Cardiac fibroblast (primary cell): ENCODE measurements around the gene TCF4.

Experiments
- DNase-seq, 2 donors: peaks; one replicate each; pipeline versions ENCODE4 v3.0.0 to v3.0.0-alpha.2; 2010; ENCODE audit warnings: low read depth in 2 of 2
- H3K4me3 ChIP-seq, 2 donors: replicated peaks in 1 of 2; 1 replicate in 1 of 2; 2 replicates in 1 of 2; pipeline ENCODE4 v1.5.1; 2011; ENCODE audit warnings: low read depth in 2 of 2, low read length in 2 of 2, mild to moderate bottlenecking in 2 of 2, moderate library complexity in 1 of 2
- CTCF ChIP-seq: IDR thresholded peaks from one replicate; pipeline ENCODE4 v1.5.1; 2011; ENCODE audit warnings: low read depth, mild to moderate bottlenecking, low read length, inconsistent platforms

The TCF4 gene

DNA sequence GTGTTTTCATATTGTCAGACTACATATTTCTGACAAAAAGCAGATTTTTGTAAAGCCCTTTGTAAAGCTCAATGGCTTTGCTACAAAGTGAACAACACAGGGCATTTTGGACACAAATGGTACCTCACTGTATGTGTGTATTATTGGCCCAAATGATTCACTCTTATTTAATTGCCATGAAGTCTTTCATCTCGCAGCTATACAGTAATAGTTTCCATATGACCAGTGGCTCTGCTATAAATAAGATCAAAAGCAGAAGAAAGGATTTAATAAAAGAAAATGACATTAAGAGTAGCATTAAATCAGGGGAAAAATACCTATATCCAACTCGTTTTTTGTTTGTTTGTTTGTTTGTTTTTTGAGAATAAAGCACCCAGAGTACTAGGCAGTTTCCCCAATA is 344.7 kb downstream of the TCF4 start:
- no peak overlapping the region for H3K4me3 ChIP-seq

DNA sequence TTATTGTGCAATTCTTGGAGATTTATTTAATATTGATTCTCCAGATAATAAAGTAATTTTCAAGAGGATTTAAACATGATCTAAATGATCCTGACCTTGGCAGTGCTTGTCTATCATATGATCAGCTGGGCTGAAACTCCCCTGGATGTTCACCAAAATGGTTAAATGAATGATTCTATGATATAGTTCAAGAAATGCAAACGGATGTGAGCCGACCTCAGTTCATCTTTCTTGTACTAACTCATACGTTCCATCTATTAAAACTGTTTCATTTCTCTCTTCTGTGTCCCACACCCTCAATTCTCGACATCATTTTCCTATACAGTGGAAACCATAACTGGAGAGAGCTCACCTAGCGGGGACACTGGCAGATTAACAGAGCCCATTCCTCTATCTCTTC is 347.0 kb downstream of the TCF4 start:
- no peak for DNase-seq
- TF ChIP-seq CTCF = no peak

More for the DNA sequence above, 344.7 kb downstream of the TCF4 start:
- no peak for TF ChIP-seq CTCF
- no peak for DNase-seq

DNA sequence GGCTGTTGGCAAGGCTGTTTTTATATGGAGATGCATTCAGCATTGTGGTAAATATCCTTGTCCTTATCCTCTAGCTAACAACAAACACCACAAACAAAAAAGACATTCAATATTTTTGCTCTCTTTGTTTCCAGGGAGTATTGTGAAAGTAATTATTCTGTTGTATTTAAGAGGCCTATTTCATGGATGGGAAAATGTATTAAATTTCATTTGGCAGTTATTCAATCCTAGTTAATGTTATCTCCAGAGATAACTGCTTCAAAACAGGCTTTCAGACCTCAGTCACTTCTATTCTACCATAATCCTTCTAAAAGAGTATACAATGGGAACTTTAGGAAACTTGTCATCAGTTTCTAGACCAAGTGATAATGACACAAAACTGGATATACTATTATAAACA is 348.3 kb downstream of the TCF4 start:
- H3K4me3 ChIP-seq = no peak overlapping the region
- TF ChIP-seq CTCF = no peak
- DNase-seq = peak in 1 of 2 donors; percentile 58

More for the DNA sequence above, 347.0 kb downstream of the TCF4 start:
- no peak overlapping the region for H3K4me3 ChIP-seq

DNA sequence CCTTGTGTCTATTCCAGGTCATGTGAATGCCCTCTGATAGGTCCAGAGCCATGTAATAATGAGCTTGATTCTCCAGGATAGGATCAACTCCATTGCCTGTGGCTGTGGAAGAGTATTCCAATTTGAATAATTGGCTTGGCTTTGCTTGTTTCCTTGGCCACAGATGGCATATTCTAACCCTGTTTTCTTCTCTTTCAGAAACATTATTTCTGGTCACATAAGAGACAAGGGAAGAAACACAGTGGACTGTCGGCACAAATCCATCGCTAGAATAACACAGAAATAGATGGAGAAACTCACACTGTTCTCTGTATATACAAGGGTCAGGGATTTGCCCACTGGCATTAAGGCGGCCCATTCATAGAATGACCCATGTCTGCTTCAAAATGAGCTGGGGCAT is 350.3 kb downstream of the TCF4 start:
- no peak for TF ChIP-seq CTCF
- H3K4me3 ChIP-seq = no peak overlapping the region
- DNase-seq = no peak

DNA sequence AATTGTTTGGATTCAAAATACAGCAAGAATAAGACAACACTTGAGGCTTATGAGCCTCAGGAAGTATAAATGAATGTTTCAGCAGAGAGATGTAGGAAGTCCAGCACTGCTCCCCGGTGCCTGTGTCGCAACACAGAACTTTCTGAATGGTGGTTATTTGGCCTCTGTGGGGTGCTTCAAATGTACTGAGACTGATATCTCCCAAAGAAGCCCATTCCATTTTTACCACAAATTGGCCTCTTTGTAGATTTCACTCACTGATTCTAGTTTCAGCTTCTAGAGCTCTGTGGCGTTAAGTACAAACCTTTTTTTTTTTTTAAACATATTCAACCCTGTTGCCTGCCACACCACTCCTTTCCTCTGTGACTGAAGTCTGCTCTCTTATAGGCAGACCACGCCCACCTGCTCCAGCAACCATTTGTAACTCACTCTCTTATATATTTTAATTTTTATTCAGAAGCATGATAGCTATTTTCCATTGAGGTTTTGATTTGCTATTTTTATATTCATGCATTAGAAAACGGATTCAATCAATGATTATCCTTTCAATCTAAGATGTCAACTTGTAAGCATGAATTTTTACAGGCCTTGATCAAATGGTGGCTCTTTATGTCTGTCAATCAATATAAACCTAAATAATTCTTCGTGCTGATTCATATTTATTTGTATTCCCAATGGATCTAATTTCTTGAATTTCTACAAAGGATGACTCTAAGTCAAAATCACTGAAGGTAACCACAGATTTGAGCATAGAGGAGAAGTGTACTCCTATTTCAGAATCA is 351.7 kb downstream of the TCF4 start:
- TF ChIP-seq CTCF = no peak
- no peak overlapping the region for H3K4me3 ChIP-seq
- peak; percentile 52 to 68 for DNase-seq

- TF ChIP-seq CTCF = no peak
- no peak for DNase-seq
- H3K4me3 ChIP-seq = no peak overlapping the region
These were observed 352.9 kb downstream of the TCF4 start for GRCh38 chr18:55235094-55235461.
